LNCAP (cell line): ENCODE measurements around the gene LSM12.

Experiments
- TF ChIP-seq, protein P1 (sequence below): fragments of 450-650 bp; IDR thresholded peaks from 2 replicates; pipeline ENCODE4 v1.5.1; 2017; ENCODE audit warnings: mild to moderate bottlenecking

The LSM12 gene

DNA sequence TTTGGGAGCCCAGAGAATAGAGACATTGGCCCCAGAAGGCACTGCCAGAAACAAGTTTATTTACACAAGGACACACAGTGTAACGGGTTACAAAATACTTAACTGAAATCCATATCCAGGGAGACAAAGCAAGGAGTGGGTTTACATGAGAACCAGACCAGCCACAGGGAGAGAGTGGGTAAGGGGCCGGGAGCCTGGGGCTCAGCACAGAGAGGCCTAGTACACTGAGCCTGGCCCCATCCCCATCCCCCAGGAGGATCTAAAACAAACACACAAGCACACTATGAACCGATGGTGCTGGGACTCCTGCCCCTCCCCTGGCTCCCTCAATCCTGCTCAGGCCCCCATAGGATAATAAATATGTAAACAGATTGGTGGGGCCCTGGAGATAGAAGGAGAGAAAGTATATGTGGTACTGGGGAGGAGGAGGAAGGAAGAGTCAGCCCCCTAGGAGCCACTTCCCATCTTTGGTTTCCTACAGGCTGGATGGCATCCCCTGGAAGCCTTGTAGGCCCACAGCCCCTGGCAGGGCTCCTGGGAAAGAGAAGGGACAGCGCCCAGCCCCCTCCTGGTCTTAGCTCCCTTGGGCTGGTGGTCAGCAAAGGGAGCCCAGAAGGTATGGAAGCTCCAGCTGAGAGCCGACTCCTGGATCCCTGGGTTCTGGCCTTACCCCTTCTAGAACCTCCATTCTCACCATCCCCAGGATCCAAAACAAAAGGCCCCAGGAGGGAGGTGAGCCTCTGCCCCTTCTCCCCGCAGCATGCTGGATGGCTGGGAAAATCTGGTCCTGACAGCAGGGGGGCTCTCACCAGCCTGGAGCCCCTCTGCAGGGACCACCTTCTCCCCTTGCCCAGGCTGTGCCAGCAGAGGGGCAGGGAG is 10.5 kb upstream of the LSM12 start:
- TF ChIP-seq, protein P1, sequence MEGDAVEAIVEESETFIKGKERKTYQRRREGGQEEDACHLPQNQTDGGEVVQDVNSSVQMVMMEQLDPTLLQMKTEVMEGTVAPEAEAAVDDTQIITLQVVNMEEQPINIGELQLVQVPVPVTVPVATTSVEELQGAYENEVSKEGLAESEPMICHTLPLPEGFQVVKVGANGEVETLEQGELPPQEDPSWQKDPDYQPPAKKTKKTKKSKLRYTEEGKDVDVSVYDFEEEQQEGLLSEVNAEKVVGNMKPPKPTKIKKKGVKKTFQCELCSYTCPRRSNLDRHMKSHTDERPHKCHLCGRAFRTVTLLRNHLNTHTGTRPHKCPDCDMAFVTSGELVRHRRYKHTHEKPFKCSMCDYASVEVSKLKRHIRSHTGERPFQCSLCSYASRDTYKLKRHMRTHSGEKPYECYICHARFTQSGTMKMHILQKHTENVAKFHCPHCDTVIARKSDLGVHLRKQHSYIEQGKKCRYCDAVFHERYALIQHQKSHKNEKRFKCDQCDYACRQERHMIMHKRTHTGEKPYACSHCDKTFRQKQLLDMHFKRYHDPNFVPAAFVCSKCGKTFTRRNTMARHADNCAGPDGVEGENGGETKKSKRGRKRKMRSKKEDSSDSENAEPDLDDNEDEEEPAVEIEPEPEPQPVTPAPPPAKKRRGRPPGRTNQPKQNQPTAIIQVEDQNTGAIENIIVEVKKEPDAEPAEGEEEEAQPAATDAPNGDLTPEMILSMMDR = no peak

DNA sequence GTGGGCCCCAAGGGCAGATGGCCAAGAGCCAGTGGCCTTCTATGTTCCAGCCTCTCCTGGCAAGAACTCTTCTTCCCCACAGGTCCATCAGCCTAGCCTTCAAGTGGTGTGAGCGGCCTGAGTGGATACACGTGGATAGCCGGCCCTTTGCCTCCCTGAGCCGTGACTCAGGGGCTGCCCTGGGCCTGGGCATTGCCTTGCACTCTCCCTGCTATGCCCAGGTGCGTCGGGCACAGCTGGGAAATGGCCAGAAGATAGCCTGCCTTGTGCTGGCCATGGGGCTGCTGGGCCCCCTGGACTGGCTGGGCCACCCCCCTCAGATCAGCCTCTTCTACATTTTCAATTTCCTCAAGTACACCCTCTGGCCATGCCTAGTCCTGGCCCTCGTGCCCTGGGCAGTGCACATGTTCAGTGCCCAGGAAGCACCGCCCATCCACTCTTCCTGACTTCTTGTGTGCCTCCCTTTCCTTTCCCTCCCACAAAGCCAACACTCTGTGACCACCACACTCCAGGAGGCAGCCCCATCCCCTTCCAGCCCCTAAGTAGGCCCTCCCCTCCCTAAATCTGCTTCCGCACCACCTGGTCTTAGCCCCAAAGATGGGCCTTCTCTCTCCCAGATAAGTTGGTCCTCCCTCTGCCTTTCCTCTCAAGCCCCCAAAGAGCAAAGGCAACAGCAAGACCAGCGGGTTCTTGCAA is 9.3 kb upstream of the LSM12 start:
- TF ChIP-seq, protein P1 = no peak

DNA sequence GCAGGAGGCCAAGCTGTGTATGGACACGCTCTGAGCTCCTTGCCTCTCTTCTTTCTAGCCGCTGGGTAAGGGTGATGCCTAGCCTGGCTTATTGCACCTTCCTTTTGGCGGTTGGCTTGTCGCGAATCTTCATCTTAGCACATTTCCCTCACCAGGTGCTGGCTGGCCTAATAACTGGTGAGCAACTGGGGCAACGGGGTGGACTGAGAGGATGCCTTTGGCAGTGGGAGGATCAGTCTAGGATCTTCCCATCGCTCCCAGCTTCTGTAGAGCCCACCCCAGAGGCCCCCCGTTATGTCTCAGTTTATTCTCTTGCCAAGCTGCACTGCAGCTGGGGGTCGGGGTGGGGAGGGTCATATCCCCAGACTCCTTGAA is 8.4 kb upstream of the LSM12 start:
- TF ChIP-seq, protein P1 = no peak

DNA sequence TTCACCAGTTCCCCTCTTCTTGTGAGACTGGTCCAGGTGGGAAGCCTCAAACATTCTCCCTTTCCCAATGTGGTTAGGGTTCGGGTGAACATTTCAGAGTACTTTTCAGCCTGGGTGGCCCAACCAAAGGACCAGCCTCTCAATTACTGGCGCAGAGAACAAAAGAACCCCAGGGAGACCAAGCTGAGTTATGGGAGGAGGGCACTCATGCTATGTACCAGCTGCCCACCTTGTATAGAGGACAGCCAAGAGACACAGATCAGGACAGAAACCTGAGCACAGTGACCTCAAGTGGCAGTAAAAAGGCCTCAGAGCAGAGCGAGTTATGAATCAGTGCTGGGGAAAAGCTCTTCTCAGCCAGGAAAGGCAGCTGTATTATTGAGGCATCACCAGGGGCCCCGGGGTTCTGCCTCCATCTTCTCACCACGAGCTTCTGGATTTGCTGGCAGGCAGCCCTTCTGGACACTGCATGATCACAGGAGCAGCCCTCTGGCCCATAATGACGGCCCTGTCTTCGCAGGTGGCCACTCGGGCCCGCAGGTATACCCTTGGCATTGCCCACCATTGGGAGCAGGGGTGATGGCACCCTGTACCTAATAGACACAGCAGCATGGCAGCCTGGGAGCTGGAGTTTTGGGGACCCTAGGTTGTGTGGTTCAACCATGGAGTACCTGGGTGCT is 7.9 kb upstream of the LSM12 start:
- TF ChIP-seq, protein P1 = no peak

DNA sequence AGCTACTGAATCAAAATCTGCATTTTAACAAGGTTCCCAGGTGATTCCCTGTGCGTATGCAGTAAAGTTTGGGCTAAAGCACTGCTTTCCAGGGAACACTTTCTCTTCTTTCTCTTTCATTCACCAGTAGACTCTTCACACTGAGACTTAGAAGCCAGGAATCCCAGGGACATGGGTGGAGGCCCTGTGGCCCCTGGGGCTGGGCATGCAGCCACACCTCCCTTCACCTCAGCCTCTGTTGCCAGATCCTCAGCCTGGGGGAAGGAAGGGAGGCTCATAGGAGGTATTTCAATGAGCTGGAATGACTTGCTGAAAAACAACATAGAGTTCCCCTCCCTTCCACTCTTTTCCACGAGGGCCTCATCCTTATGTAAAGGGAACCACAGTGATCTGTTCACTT is 5.3 kb upstream of the LSM12 start:
- TF ChIP-seq, protein P1 = no peak

DNA sequence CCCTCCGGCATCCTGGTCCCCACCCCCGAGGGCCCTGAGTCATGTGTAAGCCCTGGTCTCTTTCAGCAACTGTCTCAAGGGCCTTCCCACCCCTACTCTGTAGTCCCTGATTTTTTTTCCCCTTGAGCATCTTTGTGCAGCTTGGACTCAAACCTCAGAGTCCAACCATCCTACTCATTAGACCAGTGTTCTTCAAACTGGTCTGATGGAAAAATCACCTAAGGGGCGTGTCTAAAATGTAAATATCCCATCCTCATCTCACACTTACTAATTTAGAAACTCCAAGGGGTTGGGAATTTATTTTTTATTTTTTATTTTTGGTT is 4.7 kb upstream of the LSM12 start:
- TF ChIP-seq, protein P1 = no peak

DNA sequence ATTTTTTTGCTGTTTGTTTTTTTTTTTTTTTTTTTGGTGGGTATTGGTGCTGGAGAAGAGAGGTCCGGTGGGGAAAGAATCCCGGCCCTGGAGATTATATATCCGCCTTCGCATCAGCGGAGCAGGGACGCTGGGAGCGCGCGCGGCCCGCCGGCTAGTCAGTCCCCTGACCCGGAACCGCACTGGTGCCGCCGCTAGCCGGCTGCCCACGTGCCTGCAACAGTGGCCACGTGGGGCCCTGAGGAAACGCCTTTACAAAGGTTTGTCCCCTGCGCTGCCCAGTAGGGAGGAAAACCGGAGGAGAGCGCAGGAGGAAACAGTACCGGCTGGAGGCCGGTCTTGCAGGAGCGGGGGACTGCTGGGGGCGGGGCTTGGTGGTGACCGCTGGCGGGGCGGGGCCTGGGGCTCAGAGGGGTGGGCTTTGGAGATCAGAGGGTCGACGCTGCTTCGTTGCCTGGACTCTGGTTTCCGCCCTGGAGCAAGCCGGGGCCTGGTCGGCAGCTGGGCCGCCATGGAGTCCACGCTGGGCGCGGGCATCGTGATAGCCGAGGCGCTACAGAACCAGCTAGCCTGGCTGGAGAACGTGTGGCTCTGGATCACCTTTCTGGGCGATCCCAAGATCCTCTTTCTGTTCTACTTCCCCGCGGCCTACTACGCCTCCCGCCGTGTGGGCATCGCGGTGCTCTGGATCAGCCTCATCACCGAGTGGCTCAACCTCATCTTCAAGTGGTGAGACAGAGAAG is 4.2 kb upstream of the LSM12 start, which contains the start of gene G6PC3:
TSS of gene G6PC3 (plus strand) at position 281 of the 743 bp plus-strand sequence. CDS start at position 512, 231 bp downstream.
- TF ChIP-seq, protein P1 = no peak
